ENCODE results near the gene LARGE1.
"Not testable (repeated sequence)": the region's sequence is repeated elsewhere in the genome, so short reads cannot be mapped to it uniquely, and the experiment has no call there.

Gene LARGE1

DNA sequence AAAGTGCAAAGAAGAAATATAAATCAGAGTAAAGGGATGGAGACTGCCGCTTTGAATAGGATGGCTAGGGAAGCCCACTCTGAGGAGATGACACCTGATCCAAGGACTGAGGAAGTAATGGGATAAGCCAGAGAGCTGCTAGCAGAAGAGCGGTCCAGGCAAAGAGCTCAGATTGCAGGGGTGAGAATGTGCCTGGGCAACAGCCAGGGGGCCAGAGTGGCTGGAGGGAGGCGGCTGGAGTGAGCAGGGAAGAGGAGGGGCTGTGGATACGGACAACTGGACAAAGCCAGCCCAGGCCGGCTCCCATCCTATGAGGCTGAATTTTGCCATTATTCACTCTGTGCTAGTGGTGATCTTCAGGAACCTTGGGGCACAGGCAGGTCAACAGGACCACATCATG lies 501.8 kb downstream of the LARGE1 start:
- DNase-seq (ENCODE audit: low spot score): no peak

DNA sequence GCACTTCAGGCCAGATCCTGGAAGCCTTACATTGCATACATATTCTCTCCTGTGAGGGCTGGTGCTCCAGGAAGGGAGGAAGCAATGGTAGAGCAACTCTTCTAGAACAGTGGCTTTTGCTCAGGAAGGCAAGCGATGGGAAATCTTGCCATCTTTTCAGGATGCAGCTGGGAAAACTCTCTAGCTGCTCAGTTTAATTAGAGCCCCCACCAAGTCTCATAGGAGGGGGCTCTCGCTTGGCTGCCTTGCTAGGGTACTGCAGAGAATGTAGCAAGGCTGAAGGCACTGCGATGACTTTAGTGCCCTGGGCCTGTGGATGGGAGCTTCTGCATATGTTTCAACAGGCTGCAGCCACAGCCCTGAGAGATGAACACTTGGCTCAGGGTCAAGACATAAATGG lies 504.9 kb downstream of the LARGE1 start:
- no peak for DNase-seq (ENCODE audit: low spot score)

DNA sequence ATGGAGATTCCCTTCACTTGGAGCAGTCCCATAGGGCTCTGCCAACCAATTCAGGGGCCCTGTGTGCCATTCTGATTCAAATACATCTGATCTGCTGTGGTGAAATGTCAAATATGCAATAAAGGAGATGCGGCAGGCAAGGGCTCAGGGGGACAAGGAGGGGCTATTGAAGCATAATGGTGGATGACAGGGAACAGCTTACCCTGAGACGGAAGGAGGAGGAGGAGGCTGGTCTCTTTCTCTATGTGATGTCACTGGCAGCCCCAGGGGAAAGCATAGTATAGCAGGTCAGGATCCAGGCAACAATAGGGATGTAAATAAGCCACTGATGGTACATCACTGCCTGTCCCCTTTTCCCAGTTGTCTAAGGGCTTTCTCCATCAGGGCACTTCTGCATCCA lies 511.2 kb downstream of the LARGE1 start:
- no peak for DNase-seq (ENCODE audit: low spot score)

DNA sequence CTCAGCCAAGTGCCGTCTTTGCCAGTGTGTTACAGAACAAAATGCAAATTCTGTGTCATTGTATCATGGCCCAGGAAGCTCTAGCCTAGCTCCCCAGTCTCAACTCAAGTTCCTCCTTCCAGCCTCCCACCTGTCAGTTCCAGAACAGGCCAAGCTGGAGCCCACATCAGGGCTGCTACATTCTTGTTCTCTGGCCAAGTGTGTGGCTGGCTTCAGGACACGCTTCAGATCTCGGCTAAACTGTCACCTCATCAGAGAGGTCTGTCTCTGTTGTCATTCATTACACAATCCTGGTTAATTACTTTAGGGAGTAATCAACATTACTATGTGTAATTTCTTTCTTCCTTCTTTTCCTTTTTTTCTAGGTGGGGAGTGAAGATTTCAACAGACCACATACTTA lies 515.1 kb downstream of the LARGE1 start:
- DNase-seq (ENCODE audit: low spot score): no peak

DNA sequence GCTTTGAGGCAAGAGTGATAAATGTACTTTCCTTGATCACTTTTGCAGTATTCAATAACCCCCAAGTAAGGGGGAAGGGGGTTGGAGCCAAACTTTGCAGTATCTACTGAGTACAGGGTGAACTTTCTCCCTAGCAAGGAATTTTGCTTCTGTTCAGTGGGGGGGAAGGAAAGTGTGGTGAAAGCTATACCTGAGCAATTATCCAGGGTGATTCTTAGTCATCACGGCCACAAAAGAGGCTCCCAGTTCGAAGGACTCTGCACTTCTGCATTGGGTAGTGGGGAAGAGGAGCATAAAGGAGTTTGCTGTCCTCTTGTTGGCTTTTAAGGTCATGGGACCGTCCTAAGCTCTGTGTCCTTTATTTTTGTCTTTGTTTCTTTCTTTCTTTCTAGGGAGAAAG lies 515.6 kb downstream of the LARGE1 start:
- DNase-seq (ENCODE audit: low spot score): no peak

DNA sequence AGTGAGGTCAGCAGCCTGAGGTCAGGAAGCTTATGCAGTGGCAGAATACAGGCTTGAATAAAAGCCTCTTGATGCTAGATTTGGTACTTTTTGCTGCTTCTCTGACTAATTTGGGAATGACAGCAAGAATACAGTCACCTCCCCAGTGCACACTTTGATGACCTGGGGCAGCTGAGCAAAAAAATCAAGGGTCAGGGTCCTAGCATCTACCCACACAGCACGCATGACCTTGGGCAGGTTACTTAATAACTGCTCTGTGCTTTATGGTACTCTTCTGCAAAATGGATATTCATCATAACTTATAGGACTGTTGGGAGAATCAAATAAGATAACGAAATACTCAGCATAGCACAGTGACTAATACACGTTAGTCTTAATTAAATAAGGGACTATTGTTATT lies 518.0 kb downstream of the LARGE1 start:
- DNase-seq (ENCODE audit: low spot score): no peak

DNA sequence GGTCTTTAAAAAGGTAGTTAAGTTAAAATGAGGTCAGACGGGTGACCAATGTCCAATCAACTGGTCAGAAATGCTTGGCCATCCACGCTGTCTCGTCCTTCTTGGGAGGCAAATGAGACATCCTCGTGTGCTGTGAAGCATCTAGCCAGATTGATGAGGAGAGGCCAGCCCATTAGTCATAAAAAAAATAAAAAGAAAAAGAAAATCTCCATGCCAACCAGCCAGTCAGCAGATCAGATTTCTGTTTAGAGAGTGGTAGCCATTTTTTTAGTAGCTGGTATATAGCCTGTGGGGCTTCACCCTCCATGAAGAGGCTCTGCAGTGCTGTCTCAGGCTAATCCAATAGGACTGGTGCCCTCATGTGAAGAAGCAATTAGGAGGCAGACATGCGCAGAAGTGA lies 519.0 kb downstream of the LARGE1 start:
- no peak for DNase-seq (ENCODE audit: low spot score)

DNA sequence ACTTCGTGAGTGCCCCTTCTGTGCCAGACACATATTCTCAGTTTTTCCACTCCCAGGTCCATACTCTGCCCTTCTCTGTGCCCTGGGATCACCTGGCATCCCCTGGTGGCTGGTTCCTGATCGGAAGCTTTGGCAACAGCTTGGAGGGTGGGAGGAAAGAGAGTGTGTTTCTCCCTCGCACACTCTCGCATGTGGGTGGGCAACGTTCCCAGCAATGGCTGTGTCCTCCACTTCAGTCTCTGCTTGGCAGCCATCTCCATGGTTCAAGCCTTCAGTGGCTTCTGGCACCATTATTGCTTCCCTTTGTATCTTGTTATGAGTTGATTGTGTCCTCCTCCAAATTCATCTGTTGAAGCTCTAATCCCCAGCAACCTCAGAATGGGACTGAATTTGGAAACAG lies 519.4 kb downstream of the LARGE1 start:
- DNase-seq (ENCODE audit: low spot score): no peak

DNA sequence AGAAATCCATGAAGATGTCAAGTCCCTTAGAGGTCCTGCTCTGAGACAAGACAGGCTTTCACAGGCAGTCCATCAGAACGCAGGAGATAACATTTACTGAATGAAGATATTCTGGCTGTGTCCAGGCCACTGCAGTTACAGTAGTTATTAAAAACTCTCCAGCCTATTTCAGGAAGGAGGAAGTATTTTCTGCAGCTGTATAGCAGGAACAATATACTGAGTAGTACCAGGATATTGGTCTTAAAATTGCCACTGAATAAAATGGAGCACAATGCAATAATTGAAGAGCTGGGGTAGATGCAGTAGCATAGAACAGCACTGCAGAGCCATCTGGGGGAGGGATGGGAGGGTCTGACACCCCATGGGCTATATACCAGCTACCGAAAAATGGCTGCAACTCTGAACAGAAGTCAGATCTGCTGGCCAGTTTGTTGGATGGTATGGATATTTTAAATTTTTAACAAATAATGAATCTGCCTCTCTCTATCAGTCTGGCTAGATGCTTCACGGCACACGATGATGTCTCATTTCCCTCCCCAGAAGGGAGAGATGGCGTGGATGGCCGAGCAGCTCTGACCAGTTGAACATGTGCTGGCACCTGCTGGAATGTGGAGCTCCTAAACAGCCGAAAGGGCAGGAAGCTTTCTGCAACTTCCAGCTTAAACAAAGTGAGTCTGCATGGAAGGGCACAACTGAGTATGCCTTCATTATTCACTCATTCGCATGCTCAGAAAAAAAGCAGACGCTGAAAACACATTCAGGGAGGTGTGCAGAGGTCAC lies 520.0 kb downstream of the LARGE1 start:
- DNase-seq (ENCODE audit: low spot score): no peak

DNA sequence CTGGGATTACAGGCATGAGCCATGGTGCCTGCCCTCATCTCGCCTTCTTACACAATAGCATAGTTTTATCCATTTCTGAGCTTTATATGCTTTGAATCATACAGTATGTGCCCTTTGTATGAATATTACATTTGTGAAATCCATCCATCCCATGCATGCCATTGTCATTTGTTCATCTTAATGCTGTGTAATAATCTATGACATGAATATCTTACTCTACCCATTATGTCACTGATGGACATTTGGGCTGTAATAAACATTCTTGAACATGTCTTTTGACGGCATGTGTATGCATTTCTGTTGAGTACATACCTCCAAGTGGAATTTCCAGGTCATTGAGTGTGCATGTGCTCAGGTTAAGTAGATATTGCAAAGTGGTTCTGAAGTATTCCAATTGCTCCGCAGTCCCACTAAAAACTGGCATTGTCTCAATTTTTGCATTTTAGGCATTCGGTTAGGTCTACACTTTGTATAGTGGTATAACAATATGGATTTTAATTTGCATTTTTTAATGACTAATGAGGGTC lies 522.8 kb downstream of the LARGE1 start:
- no peak for DNase-seq (ENCODE audit: low spot score)

DNA sequence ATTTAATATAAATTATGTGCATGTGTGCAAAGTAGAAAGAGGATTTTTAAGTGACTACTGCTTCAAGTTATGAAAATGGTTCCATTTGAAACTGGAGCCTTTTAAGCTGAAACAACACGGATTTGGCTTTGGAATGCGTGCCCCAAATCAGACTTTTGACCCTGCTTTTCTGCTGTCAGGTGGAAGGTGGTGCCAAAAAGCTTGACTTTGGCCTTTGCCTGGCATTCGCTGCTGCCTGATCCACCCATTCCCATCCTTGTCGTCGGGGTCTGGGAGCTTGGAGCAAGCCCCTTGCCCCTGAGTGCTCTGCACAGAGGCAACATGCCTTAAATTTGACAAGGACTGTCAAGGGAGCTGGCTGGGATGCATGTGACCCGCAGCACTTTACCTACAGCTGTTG lies 526.8 kb downstream of the LARGE1 start:
- no peak for DNase-seq (ENCODE audit: low spot score)

DNA sequence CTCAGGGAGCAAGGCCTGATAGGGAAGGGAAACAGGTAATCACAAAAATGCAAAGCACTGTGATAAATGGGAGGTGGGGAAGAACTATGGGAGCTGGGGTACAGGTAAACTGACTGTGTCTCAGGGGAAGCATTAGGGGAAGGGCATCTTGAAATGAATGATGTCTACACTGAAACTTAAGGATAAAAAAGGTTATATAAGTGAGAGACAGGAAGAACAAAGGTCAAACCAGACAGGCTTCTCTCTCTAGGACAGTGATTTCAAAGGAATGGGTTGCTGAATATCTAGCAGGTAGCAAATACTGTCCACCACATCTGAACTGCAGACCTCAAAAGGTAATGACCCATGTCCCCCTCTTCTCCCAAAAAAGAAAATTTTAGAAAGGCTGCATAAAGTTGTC lies 529.0 kb downstream of the LARGE1 start:
- no peak for DNase-seq (ENCODE audit: low spot score)

DNA sequence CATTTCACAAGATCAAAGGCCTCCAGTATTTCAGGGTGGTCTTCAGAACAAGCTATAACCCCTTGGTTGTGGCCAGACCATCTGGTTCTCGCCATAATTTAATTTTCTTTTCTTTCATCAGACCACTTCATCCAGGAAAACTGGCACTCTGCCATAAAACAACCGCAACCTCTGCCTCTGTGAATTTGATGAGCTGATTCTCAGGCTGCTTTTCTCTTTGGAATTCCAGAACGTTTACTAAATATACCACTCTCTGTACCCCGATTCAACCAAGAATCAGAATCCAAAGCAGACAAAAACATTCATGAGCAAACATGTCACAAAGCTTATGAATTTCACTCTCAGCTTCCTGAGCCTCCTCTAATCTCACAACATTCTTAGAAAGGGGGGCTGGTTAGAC lies 530.3 kb downstream of the LARGE1 start:
- DNase-seq (ENCODE audit: low spot score): no peak

DNA sequence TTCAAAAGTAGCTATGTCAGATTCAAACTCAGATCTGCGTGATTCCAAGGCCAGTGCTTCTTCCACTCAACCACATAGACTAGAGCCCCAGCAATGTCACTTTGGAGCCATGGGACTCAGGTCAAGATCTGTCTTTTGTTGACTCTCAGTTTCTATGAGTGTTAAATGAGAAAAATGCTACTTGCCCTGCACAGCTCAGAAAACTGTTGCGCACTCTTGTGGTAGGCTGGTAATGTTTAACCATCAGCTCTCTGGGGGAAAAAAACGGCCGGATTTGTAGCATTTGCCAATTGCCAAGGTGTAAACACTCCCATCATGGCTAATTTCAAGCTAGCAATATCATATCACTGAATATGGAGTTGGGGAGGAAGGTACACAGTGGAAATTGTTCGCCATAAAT lies 534.0 kb downstream of the LARGE1 start:
- no peak for DNase-seq (ENCODE audit: low spot score)

DNA sequence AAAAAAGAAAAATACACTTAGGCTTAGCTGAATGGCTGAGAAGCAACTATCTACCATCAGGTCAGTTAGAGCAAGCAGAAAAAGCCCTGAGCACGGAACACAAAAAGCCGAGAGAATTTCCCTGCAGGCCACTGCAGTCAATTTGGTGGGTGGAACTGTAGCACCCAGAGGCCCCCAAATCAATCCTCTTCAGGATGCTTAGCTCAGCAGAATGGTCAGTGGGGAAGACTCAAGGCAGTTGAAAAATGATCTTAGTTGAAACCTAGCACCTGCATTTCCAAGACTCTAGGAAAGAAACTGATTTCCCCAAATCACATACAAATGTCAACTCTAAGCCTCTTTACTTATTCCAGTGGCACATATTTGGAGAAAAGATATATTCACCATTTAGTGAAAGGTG lies 534.7 kb downstream of the LARGE1 start:
- DNase-seq (ENCODE audit: low spot score): no peak

DNA sequence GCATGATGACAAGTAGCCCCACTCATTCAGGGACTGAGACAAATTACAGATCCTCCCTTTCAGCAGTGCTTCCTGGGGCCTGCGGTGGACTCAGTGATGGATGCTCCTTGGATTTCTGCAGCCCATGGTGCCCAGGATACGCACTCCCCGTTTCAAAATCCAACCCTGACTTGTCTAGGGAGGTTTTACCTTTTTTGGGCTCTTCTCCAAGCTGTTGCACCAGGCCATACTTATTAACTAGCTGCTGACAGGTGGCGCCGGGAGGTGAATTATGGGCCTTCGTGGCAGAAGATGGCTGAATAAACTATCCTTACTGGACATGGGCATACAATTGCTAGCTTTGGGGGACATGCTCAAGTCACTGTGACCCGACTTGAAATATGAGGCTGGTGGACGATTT lies 537.8 kb downstream of the LARGE1 start:
- DNase-seq (ENCODE audit: low spot score): no peak

DNA sequence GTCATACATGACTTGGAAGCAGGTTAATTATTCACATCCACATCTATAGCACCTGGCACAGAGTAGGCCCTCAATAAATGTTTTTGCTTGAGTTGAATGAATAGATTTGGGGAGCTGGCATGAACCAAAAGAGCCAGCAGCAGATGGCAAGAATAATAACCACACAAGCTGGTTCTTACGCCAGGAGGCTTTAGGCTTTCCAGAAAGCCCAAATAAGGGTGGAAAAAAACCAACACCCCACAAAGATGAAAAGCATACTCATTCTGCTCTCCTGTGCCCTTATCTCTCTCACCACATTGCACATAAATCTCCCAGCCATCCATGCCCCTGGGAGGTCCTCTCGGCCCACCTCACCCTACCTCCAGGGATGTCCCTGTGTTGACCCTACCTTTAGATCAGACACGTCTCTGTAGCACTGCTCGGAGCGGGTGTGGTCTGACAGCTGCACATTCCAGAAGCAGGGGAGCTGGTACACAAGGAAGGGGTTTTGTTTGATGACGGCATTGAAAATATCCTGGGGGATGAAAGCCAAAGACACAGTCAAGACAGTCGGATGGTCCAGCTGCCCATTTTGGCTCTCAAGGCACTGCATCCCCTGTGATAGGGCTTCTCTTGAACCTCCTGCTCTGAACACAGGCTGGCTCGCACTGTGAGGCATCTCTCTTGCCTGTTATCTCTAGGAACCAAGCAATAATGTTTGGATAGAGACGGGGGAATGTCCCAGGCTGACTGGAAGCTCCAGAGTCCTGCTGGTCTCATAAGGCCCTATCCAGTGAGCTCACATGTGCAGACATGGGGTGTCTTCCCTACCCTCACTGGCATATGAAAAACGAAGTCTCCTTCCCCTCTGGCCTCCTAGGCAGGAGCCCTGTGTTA lies 538.5 kb downstream of the LARGE1 start:
- no peak for DNase-seq (ENCODE audit: low spot score)

DNA sequence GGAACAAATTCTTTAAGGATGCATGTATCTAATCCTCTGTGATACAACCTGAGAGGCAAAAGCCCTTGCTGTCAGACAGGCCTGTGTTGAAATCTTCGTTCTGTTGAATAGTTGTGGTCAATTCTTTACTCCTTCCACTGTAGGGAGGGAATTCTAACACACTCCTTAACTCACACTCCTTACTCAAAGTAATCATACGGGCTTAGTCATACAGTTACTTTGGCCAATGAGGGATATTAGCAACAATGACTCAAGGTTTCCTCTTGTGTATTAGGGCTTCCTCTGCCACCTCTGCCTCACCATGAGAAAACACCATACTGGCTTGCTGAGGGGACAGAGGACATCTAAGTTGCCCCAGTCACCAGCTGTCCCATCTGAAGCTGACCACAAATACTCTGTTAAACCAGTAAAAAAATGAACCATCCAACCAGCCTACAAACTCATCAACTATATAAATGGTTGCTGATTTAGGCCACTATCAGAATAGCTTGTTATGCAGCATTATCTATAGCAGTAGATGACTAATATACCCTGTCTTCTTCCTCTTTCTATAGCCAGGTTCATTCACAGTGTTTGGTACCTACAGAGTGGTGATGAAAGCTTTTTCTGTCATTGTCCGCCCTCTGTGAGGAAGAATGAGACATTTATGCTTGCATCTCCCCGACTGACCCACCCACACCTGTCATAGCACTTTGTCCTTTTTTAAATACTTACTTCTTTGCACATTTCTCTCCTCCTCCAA lies 539.3 kb downstream of the LARGE1 start:
- no peak for DNase-seq (ENCODE audit: low spot score)

DNA sequence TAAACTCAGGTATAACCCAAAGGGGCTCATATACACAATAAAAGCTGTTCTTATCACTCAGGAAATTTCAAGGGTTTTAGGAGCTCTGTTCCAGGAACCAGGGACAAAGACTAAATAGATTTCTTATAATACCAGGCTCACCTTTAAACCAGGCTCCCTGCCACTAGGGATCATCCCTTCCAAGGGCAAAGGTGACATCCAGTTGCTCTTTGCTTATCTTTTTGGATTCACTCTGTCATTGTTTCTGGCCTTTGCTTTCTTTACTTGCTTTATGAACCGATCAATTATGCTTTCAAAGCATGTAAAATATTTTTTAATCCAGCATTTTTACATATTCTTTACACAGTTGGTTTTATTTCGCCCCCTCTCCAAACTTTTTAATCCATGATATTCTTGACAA lies 540.4 kb downstream of the LARGE1 start:
- DNase-seq (ENCODE audit: low spot score): no peak

DNA sequence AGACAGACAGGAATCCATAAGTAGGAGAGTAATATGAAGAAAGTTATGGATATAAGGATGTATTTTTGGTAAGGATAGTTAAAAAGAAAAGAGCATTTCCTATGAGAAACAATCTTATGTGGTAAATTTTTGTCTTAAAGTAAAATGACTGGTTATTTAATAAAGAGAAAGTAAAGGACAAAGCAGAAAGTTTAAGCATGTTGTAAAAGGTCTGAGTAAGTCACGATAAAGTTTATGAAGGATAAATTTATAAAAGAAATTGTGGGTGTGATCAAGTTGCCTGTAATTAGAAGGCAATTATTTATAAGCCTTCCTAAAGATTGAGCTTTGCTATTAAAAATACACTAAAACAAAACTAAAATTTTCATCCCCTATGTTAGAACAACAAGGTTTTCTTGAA lies 547.4 kb downstream of the LARGE1 start:
- DNase-seq (ENCODE audit: low spot score): no peak

DNA sequence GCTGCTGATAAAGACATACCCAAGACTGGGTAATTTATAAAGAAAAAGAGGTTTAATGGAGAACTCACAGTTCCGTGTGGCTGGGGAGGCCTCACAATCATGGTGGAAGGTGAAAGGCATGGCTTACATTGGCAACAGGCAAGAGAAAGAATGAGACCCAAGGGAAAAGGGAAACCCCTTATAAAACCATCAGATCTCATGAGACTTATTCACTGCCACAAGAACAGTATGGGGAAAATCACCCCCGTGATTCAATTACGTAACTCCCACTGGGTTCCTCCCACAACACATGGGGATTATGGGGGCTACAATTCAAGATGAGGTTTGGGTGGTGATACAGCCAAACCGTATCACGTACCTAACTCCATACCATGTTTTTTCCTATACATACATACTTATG lies 557.0 kb downstream of the LARGE1 start:
- DNase-seq (ENCODE audit: low spot score): not testable (repeated sequence)

DNA sequence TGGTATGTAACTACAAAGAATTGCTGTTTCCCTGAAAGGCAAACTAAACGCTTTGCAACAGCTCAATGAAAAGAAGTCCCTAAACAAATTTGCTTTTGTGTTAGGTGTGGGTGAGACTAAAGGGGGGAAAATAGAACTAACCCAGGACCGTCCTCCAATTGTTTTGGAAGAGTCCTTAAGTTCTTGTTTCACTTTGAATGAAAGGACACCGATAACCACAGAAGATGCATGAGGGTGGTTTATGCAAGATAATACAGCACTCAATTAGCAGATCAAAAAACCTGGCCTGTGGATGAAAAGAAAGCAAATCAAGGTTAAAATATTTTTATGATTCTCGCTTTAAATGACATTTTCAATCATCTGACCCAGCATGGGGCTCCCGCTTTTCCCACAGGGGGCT lies 557.6 kb downstream of the LARGE1 start:
- no peak for DNase-seq (ENCODE audit: low spot score)

DNA sequence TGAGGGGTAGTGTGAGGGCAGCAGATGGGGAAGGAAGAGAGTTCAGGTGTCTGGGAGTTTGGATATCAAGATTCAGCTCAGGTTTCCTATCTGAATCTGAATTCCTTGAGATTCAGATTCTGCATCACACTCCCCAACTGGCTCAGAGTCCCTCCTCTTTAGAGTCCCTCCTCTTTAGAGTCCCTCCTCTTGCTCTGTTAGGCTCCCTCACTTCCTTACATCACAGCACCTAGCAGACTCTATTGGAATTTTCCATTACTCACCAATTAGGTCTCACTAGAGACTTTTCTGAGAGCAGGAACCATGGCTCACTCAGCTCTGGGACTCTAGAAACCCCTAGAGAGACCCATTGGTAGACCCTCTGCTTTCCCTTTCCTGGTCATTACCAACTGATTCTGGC lies 558.7 kb downstream of the LARGE1 start:
- no peak for DNase-seq (ENCODE audit: low spot score)
